ENCODE results near the gene ZNF593OS. TPM values are rescaled to one million over a fixed set of nuclear protein-coding genes. Genes with fewer than 3 reads are reported as not detected.

ZNF593OS gene
- total and polyA plus RNA-seq, 2 of the 8 experiments (the other 6 are each of a cell fraction or from before 2014, with no cell fraction given): not detected

DNA sequence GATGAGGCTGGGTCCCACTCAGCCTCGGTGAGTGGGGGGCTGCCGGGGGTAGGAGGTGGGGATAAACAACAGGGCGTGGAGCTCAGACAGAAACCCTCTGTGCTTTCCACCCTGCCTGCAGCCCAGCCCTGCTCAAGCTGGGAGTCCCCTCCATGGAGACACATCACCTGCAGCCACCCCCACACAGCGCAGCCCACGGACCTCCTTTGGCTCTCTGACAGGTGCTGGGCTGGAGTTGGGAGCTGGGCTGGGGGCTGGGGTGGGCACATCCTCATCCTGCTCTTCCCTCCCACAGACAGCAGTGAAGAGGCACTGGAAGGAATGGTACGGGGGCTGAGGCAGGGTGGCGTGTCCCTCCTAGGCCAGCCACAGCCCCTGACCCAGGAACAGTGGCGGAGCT, 16.8 kb upstream of the ZNF593OS start:
- FAIRE-seq: no peak
- Histone ChIP-seq H3K23ac (ENCODE audit: insufficient read length) (no peak overlapping the region), H3K4ac (replicated peaks; ENCODE audit: insufficient read length, low read depth, low read length) (no peak overlapping the region), H3K27ac (ENCODE audit: low read depth, low read length) (no peak overlapping the region), H3K4me3 (ENCODE audit: extremely low read depth in 1 of 4, insufficient read depth in 2 of 4, low read depth in 3 of 4, low read length in 4 of 4) (no peak overlapping the region), H2AK5ac (ENCODE audit: low read depth, low read length) (no peak overlapping the region), H3K18ac (ENCODE audit: extremely low read depth, low read length) (no peak overlapping the region), H4K5ac (ENCODE audit: insufficient read length, low read depth, low read length) (no peak overlapping the region), H4K91ac (replicated peaks; ENCODE audit: insufficient read length, low read length) (no peak overlapping the region), H3K79me2 (ENCODE audit: control insufficient read depth in 1 of 2, insufficient read depth in 2 of 2, low read length in 2 of 2) (no peaks in the 10 kb centered on the region), H3K9ac (replicated peaks in 1 of 4; ENCODE audit: extremely low read depth in 1 of 4, low read depth in 3 of 4, low read length in 3 of 4) (no peak overlapping the region), H2AFZ (ENCODE audit: low read length) (no peak overlapping the region), H4K8ac (ENCODE audit: extremely low read depth, insufficient read depth, low read length) (no peak overlapping the region), H2BK120ac (replicated peaks; ENCODE audit: low read depth, low read length) (no peak overlapping the region), H2BK20ac (ENCODE audit: low read length) (no peak overlapping the region), H3K4me1 (replicated peaks in 1 of 4; ENCODE audit: control insufficient read depth in 3 of 4, insufficient read depth in 4 of 4, low read length in 3 of 4) (peaks cover 0 to 7% (median 2%) of the 10 kb centered on the region in 4 experiments; a peak in 3 of 7 replicates), H3K36me3 (ENCODE audit: control insufficient read depth in 2 of 4, insufficient read depth in 4 of 4, low read length in 3 of 4) (peaks cover 0 to 10% (median 2%) of the 10 kb centered on the region in 4 experiments; a peak in 3 of 8 replicates), H3K14ac (ENCODE audit: insufficient read length) (no peak overlapping the region), H2BK15ac (ENCODE audit: low read length) (no peak overlapping the region), H2BK5ac (ENCODE audit: low read depth, low read length) (no peak overlapping the region), H3K56ac (replicated peaks; ENCODE audit: insufficient read length, low read depth, low read length) (no peak overlapping the region), H3K27me3 (replicated peaks in 1 of 4; ENCODE audit: control insufficient read depth in 3 of 4, extremely low read depth in 1 of 4, insufficient read depth in 3 of 4, low read length in 3 of 4) (no peaks in the 10 kb centered on the region), H3K4me2 (ENCODE audit: insufficient read depth in 1 of 2, low read depth in 2 of 2, low read length in 2 of 2) (no peak overlapping the region), H4K20me1 (replicated peaks in 1 of 2; ENCODE audit: control insufficient read depth in 1 of 2, insufficient read depth in 2 of 2, low read length in 2 of 2) (no peaks in the 10 kb centered on the region), H3K23me2 (ENCODE audit: low read depth, low read length) (no peaks in the 10 kb centered on the region), H3K9me3 (ENCODE audit: insufficient read depth in 2 of 2, low read depth in 1 of 2, low read length in 1 of 2) (no peaks in the 10 kb centered on the region), H2BK12ac (ENCODE audit: low read depth, low read length) (no peak overlapping the region), H3K79me1 (ENCODE audit: low read depth, low read length) (no peaks in the 10 kb centered on the region)
- no peak for DNase-seq (ENCODE audit: low read depth in 1 of 2, low spot score in 2 of 2)
- POLR2A ChIA-PET (ENCODE audit: partially characterized antibody): interaction anchor here (0.6 to 3.2 kb wide), 7 partner anchors 10 to 224 kb away, joined by 4 to 22 read pairs (median 5); partner anchors contain the start of genes CNKSR1 and ZNF593OS
- WGBS, 2 experiments (ENCODE audit: extremely low coverage in 1 of 2, insufficient coverage in 1 of 2, insufficient read length in 1 of 2, insufficient replicate concordance in 2 of 2, low coverage in 1 of 2, low lambda C conversion rate in 2 of 2, missing lambda C conversion rate in 1 of 2): 81% methylated on average over 6 of the region's 8 CpGs; no CpG with 5 or more reads in 1 of the 2 experiments
- TF ChIP-seq TBP (IDR thresholded peaks at IDR 0.05; ENCODE audit: low read depth, low read length): no peak
- CTCF ChIA-PET (ENCODE audit: partially characterized antibody): interaction anchor here (1.1 to 12.6 kb wide), 6 partner anchors 12 to 96 kb away, joined by 3 to 159 read pairs (median 24); partner anchors contain the start of genes C1orf232, CEP85, CNKSR1 and ZNF593

Measured in H1 (cell line).